Neural progenitor cell (in vitro differentiated cells): ENCODE measurements around the gene PTPRR. TPM values are rescaled to one million over a fixed set of nuclear protein-coding genes. Genes with fewer than 3 reads are reported as not detected.

ENCODE experiments used
- DNase-seq: peaks from one replicate; pipeline ENCODE4 v3.0.0-alpha.2; 2016; ENCODE audit warnings: low spot score
- H2AFZ ChIP-seq: fragments of 200-600 bp; sonication (generic); replicated peaks from 2 replicates; pipeline ENCODE4 v1.6.1; 2016; ENCODE audit warnings: antibody characterized with exemption
- H3F3A ChIP-seq: fragments of 200-600 bp; sonication (generic); 2 replicates; pipeline ENCODE4 v1.6.1; 2016; ENCODE audit warnings: antibody characterized with exemption, low read depth
- H3K27ac ChIP-seq: fragments of 200-600 bp; sonication (generic); 2 replicates; pipeline ENCODE4 v1.5.1; 2016; ENCODE audit warnings: mild to moderate bottlenecking
- H3K27me3 ChIP-seq: fragments of 200-600 bp; sonication (generic); 2 replicates; pipeline ENCODE4 v1.6.1; 2016; ENCODE audit warnings: mild to moderate bottlenecking, moderate library complexity
- H3K36me3 ChIP-seq: fragments of 200-600 bp; sonication (generic); 2 replicates; pipeline ENCODE4 v1.5.1; 2016
- H3K4me1 ChIP-seq: fragments of 200-600 bp; sonication (generic); 2 replicates; pipeline ENCODE4 v1.6.1; 2016; ENCODE audit warnings: mixed run types
- H3K4me2 ChIP-seq: fragments of 200-600 bp; sonication (generic); 2 replicates; pipeline ENCODE4 v1.6.1; 2016
- H3K4me3 ChIP-seq: fragments of 200-600 bp; sonication (generic); 2 replicates; pipeline ENCODE4 v1.5.1; 2016
- H3K79me2 ChIP-seq: fragments of 200-600 bp; sonication (generic); 2 replicates; pipeline ENCODE4 v1.6.1; 2016; ENCODE audit warnings: low read depth
- H3K9ac ChIP-seq: fragments of 200-600 bp; sonication (generic); 2 replicates; pipeline ENCODE4 v1.6.1; 2016
- H3K9me3 ChIP-seq: fragments of 200-600 bp; sonication (generic); 2 replicates; pipeline ENCODE4 v1.5.1; 2016; ENCODE audit warnings: low read depth
- H4K20me1 ChIP-seq: fragments of 200-600 bp; sonication (generic); 2 replicates; pipeline ENCODE4 v1.6.1; 2016; ENCODE audit warnings: low read depth
- H3K27ac Mint-ChIP-seq: 3 replicates; pipeline ENCODE4 v1.8.0; 2021; ENCODE audit warnings: mixed read lengths
- H3K27me3 Mint-ChIP-seq: 2 replicates; pipeline ENCODE4 v1.8.0; 2022; ENCODE audit warnings: low read depth, mild to moderate bottlenecking, inconsistent platforms, moderate library complexity, mixed read lengths; ENCODE audit not compliant: insufficient read depth
- H3K36me3 Mint-ChIP-seq: 3 replicates; pipeline ENCODE4 v1.8.0; 2021; ENCODE audit warnings: mixed read lengths
- H3K4me1 Mint-ChIP-seq: 3 replicates; pipeline ENCODE4 v1.8.0; 2021; ENCODE audit warnings: mixed read lengths
- H3K4me3 Mint-ChIP-seq: 3 replicates; pipeline ENCODE4 v1.8.0; 2021; ENCODE audit warnings: mild to moderate bottlenecking, moderate library complexity, mixed read lengths
- H3K9me3 Mint-ChIP-seq: 3 replicates; pipeline ENCODE4 v1.8.0; 2020; ENCODE audit warnings: mixed read lengths
- EZH2 ChIP-seq: fragments of 200-600 bp; sonication (generic); IDR thresholded peaks from 2 replicates; pipeline ENCODE4 v1.6.1; 2017; ENCODE audit warnings: antibody characterized with exemption, mild to moderate bottlenecking, moderate library complexity
- EZH2phosphoT487 ChIP-seq: fragments of 200-600 bp; sonication (generic); IDR thresholded peaks from 2 replicates; pipeline ENCODE4 v1.6.1; 2017; ENCODE audit warnings: antibody characterized with exemption
- total RNA-seq: library from RNA; depleted of rRNA; stranded (reverse); fragments of >200 nt; gene quantifications from 2 replicates; pipeline ENCODE4 v1.2.3, GENCODE V29; 2015; ENCODE audit warnings: low replicate concordance
- TF ChIP-seq, protein P1 (sequence below): fragments of 200-600 bp; sonication (generic); IDR thresholded peaks from 2 replicates; pipeline ENCODE4 v1.5.1; 2017; ENCODE audit warnings: antibody characterized with exemption, mild to moderate bottlenecking

The PTPRR gene
- total RNA-seq, 1 donor from 2014 or later, result not detected

DNA sequence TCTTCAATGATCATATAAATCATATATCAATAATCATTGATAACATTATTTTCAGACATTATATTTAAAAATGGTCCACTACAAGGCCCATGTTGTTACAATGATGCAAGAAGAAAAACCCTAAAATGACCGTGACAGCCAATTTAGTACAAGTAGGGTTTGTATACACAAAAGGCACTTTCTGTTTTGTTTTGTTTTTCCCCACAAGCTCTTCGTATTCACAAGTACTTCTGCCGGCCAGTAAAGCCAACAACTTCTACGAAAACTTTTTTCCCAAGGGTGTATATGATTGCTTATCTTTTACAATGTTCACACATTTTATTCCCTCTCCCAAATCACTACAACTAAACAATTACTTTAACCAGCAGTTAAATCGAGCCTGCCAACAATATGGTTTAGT lies 292.9 kb downstream of the PTPRR start:
- Histone ChIP-seq H2AFZ (no peak overlapping the region), H3K9ac (no peak overlapping the region), H3K4me2 (no peak overlapping the region), H4K20me1 (no peaks in the 10 kb centered on the region), H3K27ac (no peak overlapping the region), H3K36me3 (no peaks in the 10 kb centered on the region), H3K9me3 (no peaks in the 10 kb centered on the region), H3K79me2 (no peaks in the 10 kb centered on the region), H3F3A (no peaks in the 10 kb centered on the region), H3K27me3 (no peaks in the 10 kb centered on the region), H3K4me1 (peaks cover 1% of the 10 kb centered on the region), H3K4me3 (no peak overlapping the region)
- Mint-ChIP-seq H3K27me3 (peaks cover 2% of the 10 kb centered on the region), H3K9me3 (peaks cover 4% of the 10 kb centered on the region), H3K36me3 (no peaks in the 10 kb centered on the region), H3K27ac (no peak overlapping the region), H3K4me3 (no peak overlapping the region), H3K4me1 (no peaks in the 10 kb centered on the region)
- DNase-seq, result no peak
- TF ChIP-seq EZH2phosphoT487 (no peak), EZH2 (no peak)
- TF ChIP-seq, protein P1, sequence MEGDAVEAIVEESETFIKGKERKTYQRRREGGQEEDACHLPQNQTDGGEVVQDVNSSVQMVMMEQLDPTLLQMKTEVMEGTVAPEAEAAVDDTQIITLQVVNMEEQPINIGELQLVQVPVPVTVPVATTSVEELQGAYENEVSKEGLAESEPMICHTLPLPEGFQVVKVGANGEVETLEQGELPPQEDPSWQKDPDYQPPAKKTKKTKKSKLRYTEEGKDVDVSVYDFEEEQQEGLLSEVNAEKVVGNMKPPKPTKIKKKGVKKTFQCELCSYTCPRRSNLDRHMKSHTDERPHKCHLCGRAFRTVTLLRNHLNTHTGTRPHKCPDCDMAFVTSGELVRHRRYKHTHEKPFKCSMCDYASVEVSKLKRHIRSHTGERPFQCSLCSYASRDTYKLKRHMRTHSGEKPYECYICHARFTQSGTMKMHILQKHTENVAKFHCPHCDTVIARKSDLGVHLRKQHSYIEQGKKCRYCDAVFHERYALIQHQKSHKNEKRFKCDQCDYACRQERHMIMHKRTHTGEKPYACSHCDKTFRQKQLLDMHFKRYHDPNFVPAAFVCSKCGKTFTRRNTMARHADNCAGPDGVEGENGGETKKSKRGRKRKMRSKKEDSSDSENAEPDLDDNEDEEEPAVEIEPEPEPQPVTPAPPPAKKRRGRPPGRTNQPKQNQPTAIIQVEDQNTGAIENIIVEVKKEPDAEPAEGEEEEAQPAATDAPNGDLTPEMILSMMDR, result no peak

DNA sequence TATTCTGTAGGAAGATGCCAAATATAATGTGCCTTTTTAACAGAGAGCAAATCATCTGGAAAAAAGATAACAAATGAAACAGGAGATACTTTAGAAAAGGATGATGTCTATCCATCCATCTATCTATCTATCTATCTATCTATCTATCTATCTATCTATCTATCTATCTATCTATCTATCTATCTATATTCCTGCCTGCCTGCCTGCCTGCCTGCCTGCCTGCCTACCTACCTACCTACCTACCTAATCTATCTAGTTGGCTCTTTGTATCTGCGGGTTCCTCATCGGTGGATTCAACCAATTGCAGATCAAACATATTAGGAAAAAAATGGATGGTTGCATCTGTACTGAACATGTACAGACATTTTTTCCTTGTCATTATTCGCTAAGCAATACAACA lies 294.4 kb downstream of the PTPRR start:
- Histone ChIP-seq H3K79me2 (no peaks in the 10 kb centered on the region), H3K9ac (no peak overlapping the region), H3K4me2 (no peak overlapping the region), H3K27me3 (no peaks in the 10 kb centered on the region), H4K20me1 (no peaks in the 10 kb centered on the region), H3F3A (no peaks in the 10 kb centered on the region), H3K27ac (no peak overlapping the region), H3K9me3 (no peaks in the 10 kb centered on the region), H3K4me3 (no peak overlapping the region), H3K4me1 (peaks cover 9% of the 10 kb centered on the region), H3K36me3 (no peaks in the 10 kb centered on the region), H2AFZ (no peak overlapping the region)
- no peak for DNase-seq
- Mint-ChIP-seq H3K27me3 (peaks cover 2% of the 10 kb centered on the region), H3K9me3 (peaks cover 4% of the 10 kb centered on the region), H3K36me3 (no peaks in the 10 kb centered on the region), H3K4me1 (peaks cover 2% of the 10 kb centered on the region), H3K4me3 (no peak overlapping the region), H3K27ac (no peak overlapping the region)
- no peak for TF ChIP-seq EZH2phosphoT487
- TF ChIP-seq, protein P1, result no peak
- TF ChIP-seq EZH2, result no peak

GRCh38 chr12:70619471-70620152 lies 300.9 kb downstream of the PTPRR start:
- H3K27ac Mint-ChIP-seq, result no peak overlapping the region
- peaks cover 2% of the 10 kb centered on the region for H3K27me3 Mint-ChIP-seq
- Histone ChIP-seq H3F3A (no peaks in the 10 kb centered on the region), H3K4me1 (peaks cover 9% of the 10 kb centered on the region), H3K36me3 (no peaks in the 10 kb centered on the region), H3K9ac (no peak overlapping the region), H3K79me2 (no peaks in the 10 kb centered on the region), H3K9me3 (no peaks in the 10 kb centered on the region), H3K27me3 (no peaks in the 10 kb centered on the region), H3K4me2 (no peak overlapping the region), H4K20me1 (no peaks in the 10 kb centered on the region), H2AFZ (no peak overlapping the region), H3K4me3 (no peak overlapping the region), H3K27ac (no peak overlapping the region)
- peaks cover 12% of the 10 kb centered on the region for H3K4me1 Mint-ChIP-seq
- DNase-seq, result no peak
- H3K4me3 Mint-ChIP-seq, result no peak overlapping the region
- no peaks in the 10 kb centered on the region for H3K36me3 Mint-ChIP-seq
- TF ChIP-seq, protein P1, result no peak
- TF ChIP-seq EZH2phosphoT487 (no peak), EZH2 (no peak)
- H3K9me3 Mint-ChIP-seq, result no peaks in the 10 kb centered on the region
